Pancreas (tissue), 10 donors: ENCODE measurements around the gene NBEA. TPM values are rescaled to one million over a fixed set of nuclear protein-coding genes. Genes with fewer than 3 reads are reported as not detected.

Source experiments
- ATAC-seq, 4 donors: fragments of 200-7000 bp; cut with Tn5 transposase; one replicate each; pipeline versions ENCODE4 v1.8.0 to v1.9.1; 2020; ENCODE audit warnings: mild to moderate bottlenecking in 4 of 4, moderate library complexity in 4 of 4
- DNase-seq, 6 donors: peaks; one replicate each; pipeline ENCODE4 v3.0.0-alpha.2; 2020
- FAIRE-seq: peaks from 2 replicates; lab custom pipeline; 2012; peaks lifted over from hg19 to GRCh38; lab: Jason Lieb, UNC
- H3K27ac ChIP-seq, 4 donors: fragments of 200-600 bp; sonication (generic); 1 replicate in 3 of 4; 2 replicates in 1 of 4; pipeline versions ENCODE4 v1.5.0 to v1.8.0; 2020
- H3K27me3 ChIP-seq, 4 donors: fragments of 200-600 bp; one replicate each; pipeline ENCODE4 v1.8.0; 2021
- H3K36me3 ChIP-seq, 3 donors: fragments of 200-600 bp; sonication (generic) in 1 of 3; one replicate each; pipeline versions ENCODE4 v1.5.0 to v1.8.0; 2020 to 2021
- H3K4me1 ChIP-seq, 3 donors: fragments of 200-600 bp; one replicate each; pipeline ENCODE4 v1.8.0; 2021
- H3K4me3 ChIP-seq, 4 donors: fragments of 200-600 bp; sonication (generic) in 2 of 4; one replicate each; pipeline versions ENCODE4 v1.5.0 to v1.8.0; 2020 to 2021
- H3K9me3 ChIP-seq, 4 donors: fragments of 200-600 bp; one replicate each; pipeline ENCODE4 v1.8.0; 2021
- WGBS, 2 donors: extraction: QIAGEN DNeasy Blood & Tissue Kit; methylation state at CpG; one replicate each; pipeline ENCODE4 v1.1.7; 2013; 5-methylcytosine and 5-hydroxymethylcytosine counted together
- intact Hi-C, 3 donors: fragments of 100-400 bp; cut with DNase I; formaldehyde crosslinking; loops; one replicate each; pipeline versions ENCODE4 v1.11.1 to v1.14.2; 2022
- polyA plus RNA-seq, 2 donors: library from polyadenylated mRNA; stranded (reverse); fragments of 200-250 nt; gene quantifications; one replicate each; pipeline ENCODE4 v1.2.3, GENCODE V29; 2013
- total RNA-seq, 6 donors: library from RNA; stranded (reverse); fragmentation: NEBNext Ultra II Directional in 4 of 6; extraction: Animal tissue kit (Norgen Biotek cat#: 25700) in 4 of 6; gene quantifications; one replicate each; pipeline versions ENCODE4 v1.2.1 to v1.2.4, GENCODE V29; 2021 to 2023
- TF ChIP-seq, protein P1 (sequence below), 4 donors: fragments of 200-600 bp; sonication (generic) in 3 of 4; IDR thresholded peaks; one replicate each; pipeline versions ENCODE4 v1.5.0 to v1.8.0; 2021; ENCODE audit warnings: antibody characterized with exemption in 4 of 4
- donor health status: healthy with polysubstance abuse.
- donor health status: DM: no; HTN: no; CAD: no; lungs with moderate emphysema.
- donor health status: DM: no; HTN: no; CAD: no.
- donor health status: control.
- donor health status: control.
- donor health status: Bipolar disorder and iron deficiency.
- donor health status: DM: yes; HTN: yes; CAD: no.
- donor health status: DM: no; HTN: no; CAD: no.
- donor health status: DM: no; HTN: no; CAD: no.
- donor health status: DM: yes; HTN: yes; CAD: no.

Gene NBEA
- total and polyA plus RNA-seq, 8 donors: 2.4 to 10.4 (median 4.8) TPM

DNA sequence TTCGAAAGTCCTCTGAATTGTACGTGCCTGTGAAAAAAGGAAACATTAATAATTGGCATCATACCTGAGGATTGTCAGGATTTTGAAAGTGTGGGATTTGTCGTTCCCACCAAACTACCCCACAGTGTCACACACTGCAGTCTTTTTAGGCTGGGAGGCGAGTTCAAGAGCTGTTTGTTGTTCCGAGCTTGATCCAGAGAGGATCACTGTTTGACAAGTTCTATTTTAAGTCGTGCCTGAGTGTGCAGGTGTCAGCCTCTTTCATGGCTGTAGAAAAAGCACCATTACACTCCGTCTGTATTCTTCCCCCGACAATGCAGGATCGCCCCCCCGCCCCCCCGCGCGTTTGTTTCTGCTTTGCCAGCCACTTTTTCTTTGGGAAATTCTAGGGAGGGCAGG is 635 bp upstream of the NBEA start:
- H3K27me3 ChIP-seq: no peaks in the 10 kb centered on the region
- 2% methylated on average over 13 of the region's 13 CpGs for WGBS, 2 donors
- H3K4me1 ChIP-seq: peaks cover 0 to 5% (median 0%) of the 10 kb centered on the region in 3 donors
- peak overlapping the region; percentile 66 to 84 (median 78) for H3K27ac ChIP-seq
- peak overlapping the region; percentile 70 to 86 (median 80) for H3K4me3 ChIP-seq
- intact Hi-C loops: no loop called here
- TF ChIP-seq, protein P1, sequence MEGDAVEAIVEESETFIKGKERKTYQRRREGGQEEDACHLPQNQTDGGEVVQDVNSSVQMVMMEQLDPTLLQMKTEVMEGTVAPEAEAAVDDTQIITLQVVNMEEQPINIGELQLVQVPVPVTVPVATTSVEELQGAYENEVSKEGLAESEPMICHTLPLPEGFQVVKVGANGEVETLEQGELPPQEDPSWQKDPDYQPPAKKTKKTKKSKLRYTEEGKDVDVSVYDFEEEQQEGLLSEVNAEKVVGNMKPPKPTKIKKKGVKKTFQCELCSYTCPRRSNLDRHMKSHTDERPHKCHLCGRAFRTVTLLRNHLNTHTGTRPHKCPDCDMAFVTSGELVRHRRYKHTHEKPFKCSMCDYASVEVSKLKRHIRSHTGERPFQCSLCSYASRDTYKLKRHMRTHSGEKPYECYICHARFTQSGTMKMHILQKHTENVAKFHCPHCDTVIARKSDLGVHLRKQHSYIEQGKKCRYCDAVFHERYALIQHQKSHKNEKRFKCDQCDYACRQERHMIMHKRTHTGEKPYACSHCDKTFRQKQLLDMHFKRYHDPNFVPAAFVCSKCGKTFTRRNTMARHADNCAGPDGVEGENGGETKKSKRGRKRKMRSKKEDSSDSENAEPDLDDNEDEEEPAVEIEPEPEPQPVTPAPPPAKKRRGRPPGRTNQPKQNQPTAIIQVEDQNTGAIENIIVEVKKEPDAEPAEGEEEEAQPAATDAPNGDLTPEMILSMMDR (IDR thresholded peaks at IDR 0.05): no peak
- ATAC-seq: peak; percentile 2 to 31 (median 16)
- no peaks in the 10 kb centered on the region for H3K9me3 ChIP-seq
- no peaks in the 10 kb centered on the region for H3K36me3 ChIP-seq
- no peak for FAIRE-seq
- peak in 2 of 6 donors; percentile 7 to 19 for DNase-seq

DNA sequence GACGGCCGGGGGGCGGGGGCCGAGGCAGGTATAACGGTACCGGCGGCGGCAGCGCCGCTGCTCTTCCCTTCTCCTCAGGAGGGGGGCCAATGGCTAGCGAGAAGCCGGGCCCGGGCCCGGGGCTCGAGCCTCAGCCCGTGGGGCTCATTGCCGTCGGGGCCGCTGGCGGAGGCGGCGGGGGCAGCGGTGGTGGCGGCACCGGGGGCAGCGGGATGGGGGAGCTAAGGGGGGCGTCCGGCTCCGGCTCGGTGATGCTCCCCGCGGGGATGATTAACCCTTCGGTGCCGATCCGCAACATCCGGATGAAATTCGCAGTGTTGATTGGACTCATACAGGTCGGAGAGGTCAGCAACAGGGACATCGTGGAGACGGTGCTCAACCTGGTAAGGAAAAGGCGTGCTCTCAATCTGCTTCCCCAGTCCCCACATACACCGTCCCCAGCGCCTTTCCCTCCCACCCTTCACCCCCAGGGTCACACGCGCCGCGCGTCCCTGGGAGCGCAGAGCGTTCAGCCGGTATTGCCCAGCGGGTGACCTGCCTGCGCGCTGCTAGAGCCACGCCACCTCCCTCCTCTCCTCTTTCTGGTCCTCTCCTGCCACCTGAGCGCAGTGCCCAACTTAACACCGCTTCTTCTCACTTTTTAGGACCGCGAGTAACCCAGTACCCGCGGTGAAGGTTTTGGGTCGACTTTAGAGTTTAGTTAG is 814 bp downstream of the NBEA start:
- TF ChIP-seq, protein P1 (IDR thresholded peaks at IDR 0.05): no peak
- FAIRE-seq (no peak), ATAC-seq (peak; percentile 40 to 73 (median 66)), DNase-seq (peak; percentile 39 to 81 (median 45))
- H3K36me3 ChIP-seq: no peaks in the 10 kb centered on the region
- H3K4me1 ChIP-seq: peaks cover 0 to 5% (median 0%) of the 10 kb centered on the region in 3 donors
- H3K27me3 ChIP-seq: no peaks in the 10 kb centered on the region
- H3K27ac ChIP-seq: peak overlapping the region; percentile 66 to 84 (median 78)
- H3K9me3 ChIP-seq: no peaks in the 10 kb centered on the region
- intact Hi-C loops: no loop called here
- H3K4me3 ChIP-seq: peak overlapping the region; percentile 70 to 86 (median 80)
- 1% methylated on average over 32 to 62 of the region's 62 CpGs for WGBS, 2 donors

DNA sequence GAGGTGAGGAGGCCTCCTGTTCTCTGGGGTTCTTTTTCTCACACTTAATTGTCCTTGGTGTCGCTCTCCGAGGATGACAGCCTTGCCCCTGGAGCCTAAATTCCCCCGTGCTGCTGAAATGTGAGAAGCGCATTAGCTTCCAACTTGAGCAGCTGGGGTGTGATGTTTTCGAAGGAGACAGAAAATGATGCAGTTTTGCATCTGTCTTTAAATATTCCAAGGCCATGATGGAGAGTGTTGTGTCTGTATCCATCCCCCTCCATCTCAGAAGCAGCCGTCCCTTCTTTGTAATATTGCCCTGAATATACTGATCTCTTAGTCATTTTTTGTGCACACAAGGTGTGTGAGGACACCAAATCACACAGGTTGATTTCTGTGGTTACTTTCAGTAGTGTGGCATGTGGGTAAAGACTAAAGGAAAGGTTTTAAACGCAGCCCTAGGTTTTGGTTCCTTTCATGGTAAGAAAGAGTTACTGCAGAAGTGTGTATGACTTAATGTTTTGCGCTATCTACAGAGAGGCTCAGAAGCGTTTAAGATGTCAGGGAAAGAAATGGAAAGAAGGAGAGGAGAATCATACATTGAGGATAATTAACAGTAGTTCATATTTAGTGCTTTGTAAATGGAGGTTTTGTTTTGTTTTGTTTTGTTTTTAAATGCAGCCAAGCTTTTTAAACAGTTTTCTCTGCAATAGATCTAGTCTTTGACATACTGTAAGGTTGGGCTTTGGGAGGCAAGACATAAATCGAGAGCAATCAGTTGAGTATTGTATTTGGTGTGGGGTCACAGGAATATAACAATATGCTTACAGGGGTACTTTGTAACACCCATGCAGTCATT is 1.6 kb downstream of the NBEA start:
- Histone ChIP-seq H3K4me3 (peak overlapping the region; percentile 70 to 86 (median 80)), H3K27me3 (no peaks in the 10 kb centered on the region), H3K4me1 (peaks cover 0 to 5% (median 0%) of the 10 kb centered on the region in 3 donors), H3K36me3 (no peaks in the 10 kb centered on the region), H3K27ac (no peak overlapping the region), H3K9me3 (no peaks in the 10 kb centered on the region)
- ATAC-seq: no peak
- intact Hi-C loops: no loop called here
- no peak for FAIRE-seq
- TF ChIP-seq, protein P1 (IDR thresholded peaks at IDR 0.05): no peak
- 13 to 18% methylated on average over 10 of the region's 10 CpGs for WGBS, 2 donors
- DNase-seq: no peak

DNA sequence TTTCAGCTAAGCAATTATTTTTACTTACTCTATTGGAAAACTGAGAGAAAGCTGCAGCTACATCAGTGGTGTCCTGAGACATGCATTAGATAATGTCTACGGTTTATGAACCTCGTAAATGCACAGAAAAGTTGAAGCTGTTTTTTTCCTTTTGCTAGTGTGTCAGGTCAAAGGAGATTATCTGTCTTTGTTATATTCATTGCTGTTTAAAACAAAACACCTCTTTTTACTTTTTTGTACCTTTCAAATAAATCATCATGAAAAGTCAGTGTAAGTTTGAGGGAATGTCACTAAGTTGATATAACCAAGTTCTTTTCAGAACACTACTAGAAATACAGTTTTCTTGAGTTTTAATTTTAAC is 2.2 kb downstream of the NBEA start:
- DNase-seq (no peak), ATAC-seq (no peak), FAIRE-seq (no peak)
- 74 to 75% methylated on average over 2 of the region's 2 CpGs for WGBS, 2 donors
- H3K9me3 ChIP-seq: no peaks in the 10 kb centered on the region
- H3K4me3 ChIP-seq: peak overlapping the region in 1 of 4 donors; percentile 86
- H3K36me3 ChIP-seq: no peaks in the 10 kb centered on the region
- no peak overlapping the region for H3K27ac ChIP-seq
- peaks cover 0 to 5% (median 0%) of the 10 kb centered on the region in 3 donors for H3K4me1 ChIP-seq
- TF ChIP-seq, protein P1 (IDR thresholded peaks at IDR 0.05): no peak
- no peaks in the 10 kb centered on the region for H3K27me3 ChIP-seq
- intact Hi-C loops: no loop called here
